ENCODE data around the gene UNC80.

Gene UNC80

DNA sequence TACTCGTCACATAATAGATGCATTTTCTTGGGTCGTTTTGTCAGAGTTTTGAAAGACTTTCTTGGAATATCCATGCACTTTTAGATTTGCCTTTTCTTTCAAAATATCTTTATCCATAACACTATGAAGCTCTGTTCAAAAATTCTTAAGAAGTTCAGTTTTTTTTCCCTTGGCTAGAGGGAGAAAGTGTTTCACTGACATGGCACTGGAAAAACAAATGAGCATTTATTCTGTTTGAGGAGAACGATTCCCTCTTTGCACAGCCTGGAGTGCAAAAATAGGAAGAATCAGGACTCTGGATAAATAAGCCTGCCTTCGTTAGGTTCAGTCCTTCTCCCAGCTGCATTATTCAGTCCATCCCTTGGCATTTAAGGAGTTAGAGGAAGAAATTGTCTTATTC lies 139.9 kb downstream of the UNC80 start:
- no peak overlapping the region for H3K4me3 ChIP-seq (ENCODE audit: low read depth, low read length)

DNA sequence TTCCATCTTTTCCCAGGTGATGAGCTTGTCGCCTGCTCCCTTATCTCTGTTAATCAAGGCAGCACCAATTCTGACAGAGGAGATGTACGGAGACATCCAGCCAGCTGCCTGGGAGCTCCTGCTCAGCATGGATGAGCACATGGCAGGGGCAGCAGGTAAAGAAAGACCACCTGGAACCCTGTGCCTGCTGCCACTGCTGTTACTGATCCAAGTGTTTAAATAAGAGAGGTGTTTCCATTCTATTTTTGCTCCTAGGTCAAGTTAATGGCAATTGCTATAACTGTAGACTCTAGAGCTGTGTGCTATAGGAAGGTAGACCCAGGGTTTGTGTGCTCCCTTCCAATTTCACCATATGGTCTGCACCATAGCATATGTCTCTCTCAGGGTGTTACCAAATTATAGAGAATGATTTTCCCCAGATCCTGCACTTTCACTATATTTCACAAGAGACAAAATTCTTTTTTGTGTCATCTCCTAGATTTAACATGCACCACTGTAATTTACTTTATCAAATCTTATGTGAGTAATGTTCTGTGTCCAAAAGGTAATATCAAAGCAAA lies 142.2 kb downstream of the UNC80 start:
- H3K4me3 ChIP-seq (ENCODE audit: low read depth, low read length): no peak overlapping the region

DNA sequence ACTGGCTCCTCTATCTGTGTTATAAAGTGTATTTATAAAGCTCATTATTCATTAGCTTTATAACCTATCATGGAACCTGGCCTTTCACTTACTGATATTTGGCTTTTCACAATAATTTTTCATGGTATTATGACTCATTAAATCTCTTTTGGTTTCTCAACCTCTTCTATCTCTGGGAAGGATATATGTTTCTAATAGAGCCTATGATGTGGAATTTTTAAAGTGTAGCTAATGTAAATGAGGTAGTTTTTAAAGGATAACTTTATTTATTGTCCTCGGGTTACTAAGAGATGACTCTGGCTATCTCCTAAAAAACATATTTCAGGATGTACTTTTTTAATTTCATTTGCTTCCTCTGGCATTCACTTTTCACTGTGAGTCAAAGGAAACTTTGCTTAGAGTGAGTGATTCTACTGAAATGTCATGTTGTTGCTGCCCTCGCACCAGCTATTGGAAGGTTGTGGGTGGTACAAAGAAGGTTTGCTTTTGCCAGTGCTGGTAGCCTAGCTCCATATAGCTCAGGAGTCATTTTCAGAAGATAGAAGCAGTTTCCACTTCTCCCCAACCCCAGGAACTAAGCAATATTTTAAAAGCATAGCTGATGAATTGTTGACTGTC lies 145.6 kb downstream of the UNC80 start:
- H3K4me3 ChIP-seq (ENCODE audit: low read depth, low read length): no peak overlapping the region

- no peak overlapping the region for H3K4me3 ChIP-seq (ENCODE audit: low read depth, low read length)
Observed at GRCh38 chr2:209918251-209918650, 146.6 kb downstream of the UNC80 start.

DNA sequence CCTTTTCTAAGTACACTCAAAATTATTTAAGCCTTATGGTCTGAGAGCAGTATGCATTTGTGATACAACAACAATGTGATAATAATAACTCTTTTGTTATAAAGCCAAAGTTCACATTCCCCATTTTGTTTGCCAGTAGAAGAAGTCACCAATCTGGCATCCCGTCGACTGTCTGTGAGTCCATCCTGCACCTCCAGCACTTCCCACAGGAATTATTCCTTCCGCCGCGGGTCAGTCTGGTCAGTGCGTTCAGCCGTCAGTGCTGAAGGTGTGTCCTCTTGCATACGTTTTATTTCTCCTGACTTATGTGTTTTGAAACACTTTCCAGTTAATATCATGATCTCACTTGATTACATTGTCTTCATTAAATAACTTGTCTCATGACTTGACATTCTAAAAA lies 150.5 kb downstream of the UNC80 start:
- H3K4me3 ChIP-seq (ENCODE audit: low read depth, low read length): no peak overlapping the region

DNA sequence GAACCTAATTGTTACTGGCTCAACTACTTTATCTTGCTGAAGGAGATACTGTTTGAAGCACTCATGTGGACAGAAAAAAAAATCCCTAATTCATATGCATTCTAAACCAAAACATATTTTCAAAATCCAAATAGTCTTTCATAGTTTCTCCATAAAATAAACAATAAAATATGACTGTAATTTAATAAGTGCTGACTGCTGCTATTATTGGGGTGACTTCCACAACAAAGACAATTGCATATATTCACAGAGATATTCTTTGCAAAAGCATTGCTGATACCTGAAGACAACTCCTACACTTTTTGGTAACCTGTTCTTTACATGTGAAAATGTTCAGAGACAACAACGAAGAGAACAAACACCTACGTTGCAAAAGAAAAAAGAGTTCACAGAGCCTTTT lies 157.7 kb downstream of the UNC80 start:
- H3K4me3 ChIP-seq (ENCODE audit: low read depth, low read length): no peak overlapping the region

DNA sequence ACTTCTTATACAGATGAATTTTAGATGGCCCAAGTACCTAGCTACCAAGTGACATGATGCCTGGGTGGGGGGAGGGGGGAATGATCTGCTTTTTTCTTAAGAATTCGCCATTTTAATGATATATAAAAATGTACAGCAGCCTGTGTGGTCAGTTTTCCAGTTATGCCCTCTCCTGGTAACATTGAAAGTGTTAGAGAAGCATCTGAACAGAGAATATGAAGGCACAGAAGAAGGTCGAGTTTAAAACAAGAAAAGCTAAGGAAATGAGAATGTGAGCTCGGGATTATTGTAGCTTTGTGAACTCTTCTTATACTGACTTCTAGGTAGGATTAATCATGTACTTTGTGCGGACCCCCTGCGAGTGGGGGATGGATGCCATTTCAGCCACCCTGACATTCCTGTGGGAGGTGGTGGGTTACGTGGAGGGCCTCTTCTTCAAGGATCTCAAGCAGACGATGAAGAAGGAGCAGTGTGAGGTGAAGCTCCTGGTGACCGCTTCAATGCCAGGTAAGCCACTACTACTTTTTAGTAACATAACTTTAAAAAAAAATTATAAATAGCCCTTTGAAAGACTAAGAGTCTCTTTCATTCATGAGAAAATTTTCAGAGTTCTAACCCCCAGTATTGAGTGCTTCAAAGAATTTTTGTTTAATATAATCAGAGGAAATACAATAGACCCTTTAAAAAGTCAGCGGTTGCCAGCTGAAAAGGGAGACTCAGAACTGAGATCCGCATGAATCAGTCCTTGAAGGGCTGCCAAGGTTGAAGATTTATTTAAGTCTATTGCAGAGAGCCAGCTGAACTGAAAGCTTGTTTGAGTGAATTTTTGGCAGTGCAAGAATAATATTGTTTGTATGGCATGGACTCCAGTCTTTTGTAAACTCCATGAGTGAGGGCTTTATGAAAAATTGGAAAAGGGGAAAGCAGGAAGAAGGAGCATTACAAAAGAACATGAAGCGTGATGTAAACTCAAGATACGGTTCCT lies 162.2 kb downstream of the UNC80 start:
- H3K4me3 ChIP-seq (ENCODE audit: low read depth, low read length): no peak overlapping the region

GRCh38 chr2:209936106-209936666 lies 164.6 kb downstream of the UNC80 start:
- H3K4me3 ChIP-seq (ENCODE audit: low read depth, low read length): no peak overlapping the region

DNA sequence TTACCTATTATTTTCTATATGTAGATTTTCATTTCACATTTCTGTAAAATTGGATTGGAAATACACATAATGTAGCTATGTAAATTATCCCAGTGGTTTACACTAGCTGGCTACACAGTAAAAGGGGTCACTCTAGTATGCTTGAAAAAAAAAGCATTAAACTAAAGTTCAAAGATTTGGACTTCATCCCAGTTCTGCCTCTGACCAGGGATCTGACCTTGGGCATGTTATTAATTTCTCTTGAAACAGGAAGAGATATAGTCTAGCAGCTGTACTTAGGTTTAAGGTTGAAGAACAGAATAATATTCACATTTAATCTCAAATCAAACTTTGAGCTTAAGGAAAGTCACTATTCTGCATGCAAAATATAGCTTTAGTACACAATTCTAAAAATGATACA lies 166.3 kb downstream of the UNC80 start:
- H3K4me3 ChIP-seq (ENCODE audit: low read depth, low read length): no peak overlapping the region

DNA sequence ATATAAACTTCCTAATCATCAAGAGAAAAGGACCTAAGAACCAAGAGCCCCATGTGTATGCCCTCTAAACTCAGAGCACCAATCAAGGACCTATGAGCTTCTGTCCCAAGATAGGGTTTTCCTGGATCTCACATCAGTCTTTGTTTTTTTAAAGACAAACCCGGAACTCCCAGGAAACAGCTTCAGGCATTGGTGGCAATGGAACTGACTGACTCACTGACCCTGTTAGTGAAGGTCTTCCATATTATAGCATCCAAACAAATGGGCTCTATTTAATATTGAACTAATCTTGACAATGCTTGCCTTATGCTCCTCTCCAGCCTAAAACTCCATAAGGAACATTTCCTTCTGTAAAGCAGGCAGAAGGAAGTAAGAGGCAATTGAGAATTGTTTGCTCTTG lies 167.3 kb downstream of the UNC80 start:
- H3K4me3 ChIP-seq (ENCODE audit: low read depth, low read length): no peak overlapping the region

DNA sequence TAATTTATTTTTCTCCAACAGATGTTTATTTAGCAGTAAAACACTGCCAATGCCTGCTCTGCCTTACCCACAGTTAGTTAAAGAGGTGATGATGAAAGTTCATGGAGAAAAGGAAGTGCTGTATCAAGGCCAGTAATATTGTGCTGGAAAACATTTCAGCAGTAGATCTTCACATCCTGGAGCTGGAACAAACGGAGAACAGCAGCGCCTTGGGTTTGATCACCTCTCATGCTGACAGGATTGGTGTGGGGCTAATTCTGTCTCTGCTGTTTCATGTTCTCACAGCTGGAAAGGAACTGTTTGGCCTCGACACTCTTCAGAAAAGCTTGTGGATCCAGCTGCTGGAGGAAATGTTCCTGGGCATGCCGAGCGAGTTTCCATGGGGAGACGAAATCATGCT lies 169.3 kb downstream of the UNC80 start:
- H3K4me3 ChIP-seq (ENCODE audit: low read depth, low read length): no peak overlapping the region

GRCh38 chr2:209942426-209942825 lies 170.8 kb downstream of the UNC80 start:
- H3K4me3 ChIP-seq (ENCODE audit: low read depth, low read length): no peak overlapping the region

- no peak overlapping the region for H3K4me3 ChIP-seq (ENCODE audit: low read depth, low read length)
Observed at GRCh38 chr2:209942936-209943605, 171.4 kb downstream of the UNC80 start.

DNA sequence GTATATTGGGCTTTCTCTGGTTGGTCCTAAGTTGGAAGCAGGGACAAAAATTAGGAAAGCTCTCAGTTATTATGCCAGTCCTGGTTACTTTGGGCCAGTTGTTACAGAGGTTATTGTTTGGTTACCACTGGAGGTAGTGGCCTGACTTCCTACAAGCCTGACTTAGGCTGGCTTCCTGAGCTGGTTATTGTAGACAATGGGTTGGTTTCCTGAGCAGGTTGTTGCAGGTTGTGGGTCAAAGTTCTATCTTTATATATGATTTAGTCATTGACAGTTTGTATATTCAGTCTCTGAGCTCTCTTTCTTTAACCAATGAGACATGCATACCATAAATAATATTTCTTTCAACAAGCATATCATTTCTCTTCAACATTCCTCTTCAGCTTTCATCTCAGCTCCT lies 172.1 kb downstream of the UNC80 start:
- no peak overlapping the region for H3K4me3 ChIP-seq (ENCODE audit: low read depth, low read length)

DNA sequence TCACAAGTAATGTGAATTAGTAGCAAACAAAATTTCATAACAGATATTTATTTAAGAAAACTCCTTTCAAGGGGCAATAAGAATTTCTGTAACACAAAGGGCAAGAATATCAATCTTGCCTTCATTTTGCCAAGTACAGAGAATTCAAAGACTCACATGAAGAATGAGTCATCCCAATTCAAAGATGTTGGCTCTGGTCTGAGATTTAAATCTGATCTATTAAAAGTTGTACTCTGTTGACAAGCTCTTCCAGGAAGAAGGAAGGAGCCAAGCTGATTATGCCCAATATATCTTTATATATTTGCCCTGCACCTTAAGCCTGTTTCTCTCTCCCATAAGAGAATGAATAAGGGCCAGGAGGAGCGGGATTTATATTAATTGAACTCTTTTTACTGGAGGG lies 174.9 kb downstream of the UNC80 start:
- H3K4me3 ChIP-seq (ENCODE audit: low read depth, low read length): no peak overlapping the region

- H3K4me3 ChIP-seq (ENCODE audit: low read depth, low read length): no peak overlapping the region
Observed at GRCh38 chr2:209956271-209956670, 184.6 kb downstream of the UNC80 start.

DNA sequence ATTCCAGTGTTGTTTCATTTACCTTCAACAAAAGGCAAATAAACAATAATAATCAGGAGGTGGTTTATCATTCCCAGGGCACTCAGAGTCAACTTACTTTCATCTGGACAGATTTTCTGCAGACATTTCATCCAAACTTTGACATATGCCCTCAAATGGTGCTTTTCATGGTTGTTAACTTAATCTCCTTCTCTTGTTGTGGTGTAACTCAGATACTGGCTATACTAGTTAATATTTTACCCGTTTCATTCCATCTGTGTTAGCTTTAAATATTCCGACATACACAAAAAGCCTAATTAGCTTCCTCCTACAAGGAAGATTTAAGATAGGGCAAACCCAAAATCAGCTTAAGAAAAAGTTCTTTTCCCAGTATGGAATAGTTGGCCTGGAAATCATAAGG lies 186.4 kb downstream of the UNC80 start:
- H3K4me3 ChIP-seq (ENCODE audit: low read depth, low read length): no peak overlapping the region

DNA sequence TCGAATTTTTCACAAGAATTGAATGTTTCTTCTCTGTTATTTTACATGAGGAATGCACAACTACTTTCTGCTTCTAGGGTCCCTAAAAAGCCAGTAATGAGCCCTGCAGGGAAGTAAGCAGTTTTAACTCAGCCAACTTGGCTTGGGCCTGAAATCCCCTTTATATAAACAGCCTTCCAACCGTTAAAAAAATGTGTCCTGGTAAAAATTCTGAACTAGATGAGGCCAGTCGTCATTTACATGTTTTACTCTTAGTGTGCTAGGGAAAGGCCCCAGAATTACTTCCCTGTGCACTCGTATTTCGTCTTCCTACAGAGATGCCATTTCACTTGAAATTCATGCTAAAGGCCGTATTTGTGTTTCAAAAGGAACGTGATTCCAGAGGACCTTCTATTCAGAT lies 188.4 kb downstream of the UNC80 start:
- H3K4me3 ChIP-seq (ENCODE audit: low read depth, low read length): no peak overlapping the region

- H3K4me3 ChIP-seq (ENCODE audit: low read depth, low read length): no peak overlapping the region
Observed at GRCh38 chr2:209960676-209961630, 189.3 kb downstream of the UNC80 start.

GRCh38 chr2:209965723-209966122 lies 194.1 kb downstream of the UNC80 start:
- H3K4me3 ChIP-seq (ENCODE audit: low read depth, low read length): no peak overlapping the region
